HCT116 (cell line): Measurements from ENCODE around the gene CHD2. TPM values are rescaled to one million over a fixed set of nuclear protein-coding genes. Genes with fewer than 3 reads are reported as not detected.

Experiments
- microRNA counts: library from miRNA; unstranded; fragments of <30 nt; microRNA quantifications from one replicate; lab custom pipeline; 2015
- microRNA-seq: library from miRNA; unstranded; fragments of <30 nt; microRNA quantifications from one replicate; pipeline ENCODE4, GENCODE V29; 2016; ENCODE audit warnings: borderline number of aligned reads
- total RNA-seq: library from RNA; stranded (reverse); gene quantifications from one replicate; pipeline ENCODE4 v1.2.1, GENCODE V29; 2021; ENCODE audit not compliant: unreplicated experiment

CHD2 gene
- total RNA-seq, 1 experiment from 2014 or later = 116 TPM

MicroRNAs encoded within 50 kb of the gene (microRNA counts, 767-probe panel; counts per million panel counts)
- microRNA hsa-miR-3175 (lab: Ali Mortazavi, UCI) = not detected

Small RNAs within 50 kb of the gene (microRNA-seq; reads per million reads assigned to microRNA genes)
- 1.2 reads per million for gene MIR3175

Other genes starting within 250 kb of the CHD2 start
- 0.30 TPM for gene FAM174B, start 244.5 kb upstream of the CHD2 start, total RNA-seq
- gene RGMA, start 188.9 kb downstream of the CHD2 start, total RNA-seq = 5.5 TPM